ENCODE data around the gene ZNF329. TPM values are rescaled to one million over a fixed set of nuclear protein-coding genes. Genes with fewer than 3 reads are reported as not detected.

ZNF329 gene
- total and polyA plus RNA-seq, 9 of the 15 experiments (the other 6 are each of a cell fraction or from before 2014, with no cell fraction given) = 0.21 to 3.6 (median 2.2) TPM

- no peak overlapping the region for H3K27ac ChIP-seq (ENCODE audit: extremely low read depth, low read depth, low read length)
These were observed 22.4 kb downstream of the ZNF329 start for GRCh38 chr19:58128041-58128685.

More at GRCh38 chr19:58128041-58128685, 22.4 kb downstream of the ZNF329 start:
- H4K20me1 ChIP-seq (replicated peaks; ENCODE audit: control insufficient read depth, insufficient read depth, low read length) = no peaks in the 10 kb centered on the region
- TF ChIP-seq ZNF75A (CRISPR knock-in tag; IDR thresholded peaks at IDR 0.05) = peak; percentile 84
- TF ChIP-seq ZNF583 (CRISPR knock-in tag; IDR thresholded peaks at IDR 0.05) = no peak
- peak in 1 of 2 experiments; percentile 26; a peak in 1 of 3 replicates for TF ChIP-seq CBX3 (IDR thresholded peaks at IDR 0.05; ENCODE audit: borderline replicate concordance in 1 of 2, low read length in 2 of 2)
- peak; percentile 72 for TF ChIP-seq TRIM28 (IDR thresholded peaks at IDR 0.05)
- TF ChIP-seq, protein P1, sequence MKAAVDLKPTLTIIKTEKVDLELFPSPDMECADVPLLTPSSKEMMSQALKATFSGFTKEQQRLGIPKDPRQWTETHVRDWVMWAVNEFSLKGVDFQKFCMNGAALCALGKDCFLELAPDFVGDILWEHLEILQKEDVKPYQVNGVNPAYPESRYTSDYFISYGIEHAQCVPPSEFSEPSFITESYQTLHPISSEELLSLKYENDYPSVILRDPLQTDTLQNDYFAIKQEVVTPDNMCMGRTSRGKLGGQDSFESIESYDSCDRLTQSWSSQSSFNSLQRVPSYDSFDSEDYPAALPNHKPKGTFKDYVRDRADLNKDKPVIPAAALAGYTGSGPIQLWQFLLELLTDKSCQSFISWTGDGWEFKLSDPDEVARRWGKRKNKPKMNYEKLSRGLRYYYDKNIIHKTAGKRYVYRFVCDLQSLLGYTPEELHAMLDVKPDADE (conservative IDR thresholded peaks at IDR 0.05; ENCODE audit: control insufficient read depth, low read depth, low read length) = peak; percentile 93
- no peak for TF ChIP-seq FOXP1 (CRISPR knock-in tag; IDR thresholded peaks at IDR 0.05)
- TF ChIP-seq GTF2A2 (tag; IDR thresholded peaks at IDR 0.05) = no peak
- TF ChIP-seq SAFB2 (IDR thresholded peaks at IDR 0.05; ENCODE audit: borderline replicate concordance, low read depth, low read length, severe bottlenecking) = no peak
- TF ChIP-seq MIER1 (IDR thresholded peaks at IDR 0.05; ENCODE audit: low read depth) = no peak
- no peak for TF ChIP-seq MEF2A (IDR thresholded peaks at IDR 0.05; ENCODE audit: control insufficient read depth, low read depth, low read length)
- TF ChIP-seq GTF2F1 (IDR thresholded peaks at IDR 0.05; ENCODE audit: low read depth, low read length) = no peak
- TF ChIP-seq, protein P2, sequence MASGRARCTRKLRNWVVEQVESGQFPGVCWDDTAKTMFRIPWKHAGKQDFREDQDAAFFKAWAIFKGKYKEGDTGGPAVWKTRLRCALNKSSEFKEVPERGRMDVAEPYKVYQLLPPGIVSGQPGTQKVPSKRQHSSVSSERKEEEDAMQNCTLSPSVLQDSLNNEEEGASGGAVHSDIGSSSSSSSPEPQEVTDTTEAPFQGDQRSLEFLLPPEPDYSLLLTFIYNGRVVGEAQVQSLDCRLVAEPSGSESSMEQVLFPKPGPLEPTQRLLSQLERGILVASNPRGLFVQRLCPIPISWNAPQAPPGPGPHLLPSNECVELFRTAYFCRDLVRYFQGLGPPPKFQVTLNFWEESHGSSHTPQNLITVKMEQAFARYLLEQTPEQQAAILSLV (tag; IDR thresholded peaks at IDR 0.05) = no peak
- no peak for TF ChIP-seq NR2C2 (CRISPR knock-in tag; IDR thresholded peaks at IDR 0.05)
- no peak for TF ChIP-seq NR2C2 (tag; IDR thresholded peaks at IDR 0.05)
- TF ChIP-seq ZNF274 (IDR thresholded peaks at IDR 0.05; ENCODE audit: borderline replicate concordance, low read depth, low read length) = peak; percentile 99
- TF ChIP-seq PCBP2 (IDR thresholded peaks at IDR 0.05; ENCODE audit: low read depth, low read length, poor library complexity, severe bottlenecking) = no peak
- WGBS (ENCODE audit: insufficient coverage, low coverage, missing lambda C conversion rate) = 20% methylated on average over 12 of the region's 12 CpGs
- ChIA-PET POLR2A (interaction anchor here (0.7 kb wide), 1 partner anchor 28 kb away, joined by 6 read pairs; no protein-coding TSS in a partner anchor), CTCF (ENCODE audit: low intra/inter-chr PET ratio) (no interaction called here)
- no peak overlapping the region for H3K4me3 ChIP-seq
- no peaks in the 10 kb centered on the region; a peak in 1 of 5 replicates for H3K27me3 ChIP-seq (ENCODE audit: control insufficient read depth in 2 of 2, insufficient read depth in 2 of 2, low read length in 2 of 2)
- no peaks in the 10 kb centered on the region for H3K9me1 ChIP-seq (ENCODE audit: control insufficient read depth, insufficient read depth, low read length)
- no TSS peak for BruUV-seq (replicated peaks)
- no peak for FAIRE-seq
- peaks cover 13% of the 10 kb centered on the region for H3K9me3 ChIP-seq (replicated peaks; ENCODE audit: control insufficient read depth, insufficient read depth, low read depth, low read length)
- in situ Hi-C loops (cut with MboI) = no loop called here
- H2AFZ ChIP-seq (ENCODE audit: low read depth, low read length) = no peak overlapping the region
- H3K36me3 ChIP-seq (ENCODE audit: control insufficient read depth, insufficient read depth, low read length) = no peaks in the 10 kb centered on the region
- H3K4me2 ChIP-seq (ENCODE audit: insufficient read depth, low read length) = no peak overlapping the region
- no peak for ATAC-seq
- H3K4me1 ChIP-seq (replicated peaks in 1 of 2; ENCODE audit: control insufficient read depth in 2 of 2, insufficient read depth in 2 of 2, low read length in 2 of 2) = no peaks in the 10 kb centered on the region
- peak in 1 of 4 experiments; percentile 4 for DNase-seq (ENCODE audit: extremely low read depth in 1 of 4, low spot score in 3 of 4)
- intact Hi-C loops (cut with micrococcal nuclease) = no loop called here
- H3K9ac ChIP-seq (ENCODE audit: insufficient read depth in 1 of 2, low read depth in 2 of 2, low read length in 2 of 2) = no peak overlapping the region
- H3K79me2 ChIP-seq (ENCODE audit: control insufficient read depth, insufficient read depth, low read length) = no peaks in the 10 kb centered on the region

Data from K562 (cell line).